MV-4-11 (cell line): Measurements from ENCODE around the gene PRPSAP1.
"Not testable (repeated sequence)": the region's sequence is repeated elsewhere in the genome, so short reads cannot be mapped to it uniquely, and the experiment has no call there.

Experiments used
- DNase-seq: peaks from one replicate; lab custom pipeline; 2025; lab: John Stamatoyannopoulos, UW

PRPSAP1 gene

GRCh38 chr17:76382803-76383545, 29.3 kb upstream of the PRPSAP1 start:
- DNase-seq = peak; percentile 39

- DNase-seq = no peak
These were observed 28.7 kb upstream of the PRPSAP1 start for GRCh38 chr17:76382351-76382802.

- DNase-seq = peak; percentile 86
These were observed 28.1 kb upstream of the PRPSAP1 start for GRCh38 chr17:76381633-76382350.

- DNase-seq = peak; percentile 6
These were observed 26.1 kb upstream of the PRPSAP1 start for GRCh38 chr17:76379646-76380376.

GRCh38 chr17:76379275-76379641, 25.5 kb upstream of the PRPSAP1 start:
- DNase-seq = no peak

GRCh38 chr17:76378548-76379274, 25.0 kb upstream of the PRPSAP1 start:
- no peak for DNase-seq

- no peak for DNase-seq
These were observed 22.8 kb upstream of the PRPSAP1 start for GRCh38 chr17:76376318-76377133.

- no peak for DNase-seq
These were observed 18.2 kb upstream of the PRPSAP1 start for GRCh38 chr17:76371656-76372628.

- DNase-seq = no peak
These were observed 16.7 kb upstream of the PRPSAP1 start for GRCh38 chr17:76370261-76370993.

GRCh38 chr17:76369804-76370203, 16.1 kb upstream of the PRPSAP1 start:
- DNase-seq = no peak

GRCh38 chr17:76369379-76369778, 15.7 kb upstream of the PRPSAP1 start:
- DNase-seq = no peak

GRCh38 chr17:76368545-76368944, 14.8 kb upstream of the PRPSAP1 start:
- DNase-seq = no peak

- no peak for DNase-seq
These were observed 13.9 kb upstream of the PRPSAP1 start for GRCh38 chr17:76367642-76368041.

GRCh38 chr17:76366247-76366646, 12.5 kb upstream of the PRPSAP1 start:
- DNase-seq = no peak

- DNase-seq = no peak
These were observed 11.7 kb upstream of the PRPSAP1 start for GRCh38 chr17:76365256-76365903.

GRCh38 chr17:76363107-76363842, 9.6 kb upstream of the PRPSAP1 start:
- no peak for DNase-seq

- no peak for DNase-seq
These were observed 6.7 kb upstream of the PRPSAP1 start for GRCh38 chr17:76360461-76360860.

GRCh38 chr17:76359776-76360175, 6.1 kb upstream of the PRPSAP1 start:
- not testable (repeated sequence) for DNase-seq
